ENCODE results near the gene FBXL4.
"Not testable (repeated sequence)": the region's sequence is repeated elsewhere in the genome, so short reads cannot be mapped to it uniquely, and the experiment has no call there.

The FBXL4 gene

GRCh38 chr6:98946266-98946878 lies 1.4 kb downstream of the FBXL4 start:
- in situ Hi-C loops (cut with HindIII; ENCODE audit: low sequenced_read_pairs) = no loop called here

GRCh38 chr6:98945311-98946115 lies 2.2 kb downstream of the FBXL4 start:
- in situ Hi-C loops (cut with HindIII; ENCODE audit: low sequenced_read_pairs) = no loop called here

- in situ Hi-C loops (cut with HindIII; ENCODE audit: low sequenced_read_pairs) = no loop called here
Measured at GRCh38 chr6:98944598-98945081, 3.1 kb downstream of the FBXL4 start.

GRCh38 chr6:98944168-98944567 lies 3.6 kb downstream of the FBXL4 start:
- in situ Hi-C loops (cut with HindIII; ENCODE audit: low sequenced_read_pairs) = no loop called here

GRCh38 chr6:98942263-98942803 lies 5.4 kb downstream of the FBXL4 start:
- in situ Hi-C loops (cut with HindIII; ENCODE audit: low sequenced_read_pairs) = no loop called here

GRCh38 chr6:98941319-98941718 lies 6.4 kb downstream of the FBXL4 start:
- in situ Hi-C loops (cut with HindIII; ENCODE audit: low sequenced_read_pairs) = no loop called here

- in situ Hi-C loops (cut with HindIII; ENCODE audit: low sequenced_read_pairs) = no loop called here
Measured at GRCh38 chr6:98937351-98937750, 10.4 kb downstream of the FBXL4 start.

GRCh38 chr6:98932381-98932780 lies 15.4 kb downstream of the FBXL4 start:
- in situ Hi-C loops (cut with HindIII; ENCODE audit: low sequenced_read_pairs) = no loop called here

- in situ Hi-C loops (cut with HindIII; ENCODE audit: low sequenced_read_pairs) = no loop called here
Measured at GRCh38 chr6:98931696-98932095, 16.1 kb downstream of the FBXL4 start.

- in situ Hi-C loops (cut with HindIII; ENCODE audit: low sequenced_read_pairs) = no loop called here
Measured at GRCh38 chr6:98929498-98930060, 18.2 kb downstream of the FBXL4 start.

- in situ Hi-C loops (cut with HindIII; ENCODE audit: low sequenced_read_pairs) = no loop called here
Measured at GRCh38 chr6:98928688-98929087, 19.1 kb downstream of the FBXL4 start.

- in situ Hi-C loops (cut with HindIII; ENCODE audit: low sequenced_read_pairs) = no loop called here
Measured at GRCh38 chr6:98927534-98927933, 20.2 kb downstream of the FBXL4 start.

GRCh38 chr6:98925831-98926230 lies 21.9 kb downstream of the FBXL4 start:
- in situ Hi-C loops (cut with HindIII; ENCODE audit: low sequenced_read_pairs) = no loop called here

- in situ Hi-C loops (cut with HindIII; ENCODE audit: low sequenced_read_pairs) = no loop called here
Measured at GRCh38 chr6:98924647-98925046, 23.1 kb downstream of the FBXL4 start.

- in situ Hi-C loops (cut with HindIII; ENCODE audit: low sequenced_read_pairs) = no loop called here
Measured at GRCh38 chr6:98920904-98921431, 26.8 kb downstream of the FBXL4 start.

GRCh38 chr6:98910946-98911345 lies 36.8 kb downstream of the FBXL4 start:
- in situ Hi-C loops (cut with HindIII; ENCODE audit: low sequenced_read_pairs) = not testable (repeated sequence)

GRCh38 chr6:98909236-98909635 lies 38.5 kb downstream of the FBXL4 start:
- in situ Hi-C loops (cut with HindIII; ENCODE audit: low sequenced_read_pairs) = no loop called here

GRCh38 chr6:98906342-98906741 lies 41.4 kb downstream of the FBXL4 start:
- in situ Hi-C loops (cut with HindIII; ENCODE audit: low sequenced_read_pairs) = not testable (repeated sequence)

- in situ Hi-C loops (cut with HindIII; ENCODE audit: low sequenced_read_pairs) = no loop called here
Measured at GRCh38 chr6:98905759-98906158, 42.0 kb downstream of the FBXL4 start.

GRCh38 chr6:98904096-98904495 lies 43.6 kb downstream of the FBXL4 start:
- in situ Hi-C loops (cut with HindIII; ENCODE audit: low sequenced_read_pairs) = no loop called here

- in situ Hi-C loops (cut with HindIII; ENCODE audit: low sequenced_read_pairs) = no loop called here
Measured at GRCh38 chr6:98900706-98901105, 47.0 kb downstream of the FBXL4 start.
